HUES6 (cell line): ENCODE measurements around the gene B3GAT1.

Experiments
- H3K27ac ChIP-seq: 2 replicates; pipeline ENCODE4 v1.7.0; 2013; ENCODE audit warnings: low read depth, mild to moderate bottlenecking, low read length, inconsistent platforms
- H3K27me3 ChIP-seq: 2 replicates; pipeline ENCODE4 v1.6.1; 2013; ENCODE audit warnings: low read length; ENCODE audit not compliant: control insufficient read depth, insufficient read depth
- H3K36me3 ChIP-seq: 2 replicates; pipeline ENCODE4 v1.6.1; 2013; ENCODE audit warnings: low read length; ENCODE audit not compliant: control insufficient read depth, insufficient read depth
- H3K4me1 ChIP-seq: 2 replicates; pipeline ENCODE4 v1.6.1; 2013; ENCODE audit warnings: low read length; ENCODE audit not compliant: control insufficient read depth, insufficient read depth
- H3K4me3 ChIP-seq: 2 replicates; pipeline ENCODE4 v1.5.1; 2013; ENCODE audit warnings: low read depth, low read length
- H3K9ac ChIP-seq: one replicate; pipeline ENCODE4 v1.6.1; 2013; ENCODE audit warnings: mild to moderate bottlenecking, low read length
- H3K9me3 ChIP-seq: 2 replicates; pipeline ENCODE4 v1.6.1; 2013; ENCODE audit warnings: low read depth, low read length; ENCODE audit not compliant: control insufficient read depth, insufficient read depth

B3GAT1 gene

GRCh38 chr11:134359646-134360045 is 52.4 kb downstream of the B3GAT1 start:
- Histone ChIP-seq H3K9ac (no peak overlapping the region), H3K9me3 (no peaks in the 10 kb centered on the region), H3K4me1 (no peaks in the 10 kb centered on the region; the same call in 1 of the 2 replicates), H3K4me3 (no peak overlapping the region), H3K27me3 (peaks cover 7% of the 10 kb centered on the region; the same call in 1 of the 2 replicates), H3K36me3 (no peaks in the 10 kb centered on the region), H3K27ac (no peak overlapping the region)

GRCh38 chr11:134358856-134359490 is 53.1 kb downstream of the B3GAT1 start:
- Histone ChIP-seq H3K27ac (no peak overlapping the region), H3K4me1 (no peaks in the 10 kb centered on the region; the same call in 1 of the 2 replicates), H3K4me3 (no peak overlapping the region), H3K36me3 (no peaks in the 10 kb centered on the region), H3K9ac (no peak overlapping the region), H3K27me3 (peaks cover 7% of the 10 kb centered on the region; the same call in 1 of the 2 replicates), H3K9me3 (no peaks in the 10 kb centered on the region)

GRCh38 chr11:134358165-134358855 is 53.7 kb downstream of the B3GAT1 start:
- Histone ChIP-seq H3K27ac (no peak overlapping the region), H3K4me3 (no peak overlapping the region), H3K9ac (no peak overlapping the region), H3K27me3 (peaks cover 7% of the 10 kb centered on the region; the same call in 1 of the 2 replicates), H3K9me3 (no peaks in the 10 kb centered on the region), H3K4me1 (no peaks in the 10 kb centered on the region; the same call in 1 of the 2 replicates), H3K36me3 (no peaks in the 10 kb centered on the region)

GRCh38 chr11:134357545-134357839 is 54.5 kb downstream of the B3GAT1 start:
- Histone ChIP-seq H3K9me3 (no peaks in the 10 kb centered on the region), H3K4me3 (no peak overlapping the region), H3K9ac (no peak overlapping the region), H3K36me3 (no peaks in the 10 kb centered on the region), H3K27ac (no peak overlapping the region), H3K4me1 (no peaks in the 10 kb centered on the region; the same call in 1 of the 2 replicates), H3K27me3 (peaks cover 7% of the 10 kb centered on the region; the same call in 1 of the 2 replicates)

- Histone ChIP-seq H3K4me1 (no peaks in the 10 kb centered on the region; the same call in 1 of the 2 replicates), H3K9me3 (no peaks in the 10 kb centered on the region), H3K36me3 (no peaks in the 10 kb centered on the region), H3K27me3 (peaks cover 7% of the 10 kb centered on the region; the same call in 1 of the 2 replicates), H3K9ac (no peak overlapping the region), H3K4me3 (no peak overlapping the region), H3K27ac (no peak overlapping the region)
These were observed 55.1 kb downstream of the B3GAT1 start for GRCh38 chr11:134356656-134357544.

GRCh38 chr11:134355656-134356055 is 56.4 kb downstream of the B3GAT1 start:
- H3K4me3 ChIP-seq: no peak overlapping the region
- H3K9me3 ChIP-seq: no peaks in the 10 kb centered on the region
- H3K27me3 ChIP-seq: peaks cover 7% of the 10 kb centered on the region; the same call in 1 of the 2 replicates
- H3K4me1 ChIP-seq: no peaks in the 10 kb centered on the region; the same call in 1 of the 2 replicates
- no peak overlapping the region for H3K9ac ChIP-seq
- H3K27ac ChIP-seq: no peak overlapping the region
- H3K36me3 ChIP-seq: no peaks in the 10 kb centered on the region

GRCh38 chr11:134355136-134355535 is 56.9 kb downstream of the B3GAT1 start:
- no peaks in the 10 kb centered on the region for H3K36me3 ChIP-seq
- H3K27ac ChIP-seq: no peak overlapping the region
- H3K4me3 ChIP-seq: no peak overlapping the region
- peaks cover 7% of the 10 kb centered on the region; the same call in 1 of the 2 replicates for H3K27me3 ChIP-seq
- peaks cover 3% of the 10 kb centered on the region; the same call in 1 of the 2 replicates for H3K4me1 ChIP-seq
- no peak overlapping the region for H3K9ac ChIP-seq
- no peaks in the 10 kb centered on the region for H3K9me3 ChIP-seq

- no peaks in the 10 kb centered on the region for H3K36me3 ChIP-seq
- H3K4me3 ChIP-seq: no peak overlapping the region
- H3K27me3 ChIP-seq: no peaks in the 10 kb centered on the region
- H3K4me1 ChIP-seq: peaks cover 20% of the 10 kb centered on the region
- H3K9ac ChIP-seq: no peak overlapping the region
- H3K27ac ChIP-seq: no peak overlapping the region
- H3K9me3 ChIP-seq: no peaks in the 10 kb centered on the region
These were observed 59.9 kb downstream of the B3GAT1 start for GRCh38 chr11:134352111-134352510.

GRCh38 chr11:134350381-134350780 is 61.7 kb downstream of the B3GAT1 start:
- no peak overlapping the region for H3K4me3 ChIP-seq
- H3K27me3 ChIP-seq: no peaks in the 10 kb centered on the region
- H3K27ac ChIP-seq: no peak overlapping the region

GRCh38 chr11:134349802-134350355 is 62.2 kb downstream of the B3GAT1 start:
- no peaks in the 10 kb centered on the region for H3K9me3 ChIP-seq
- no peaks in the 10 kb centered on the region for H3K36me3 ChIP-seq
- no peak overlapping the region for H3K27ac ChIP-seq
- no peak overlapping the region for H3K4me3 ChIP-seq
- H3K4me1 ChIP-seq: peaks cover 20% of the 10 kb centered on the region
- H3K27me3 ChIP-seq: no peaks in the 10 kb centered on the region
- H3K9ac ChIP-seq: no peak overlapping the region

More at GRCh38 chr11:134350381-134350780, 61.7 kb downstream of the B3GAT1 start:
- Histone ChIP-seq H3K36me3 (no peaks in the 10 kb centered on the region), H3K9ac (no peak overlapping the region), H3K9me3 (no peaks in the 10 kb centered on the region), H3K4me1 (peaks cover 20% of the 10 kb centered on the region)
